ENCODE data around the gene IPO9. TPM values are rescaled to one million over a fixed set of nuclear protein-coding genes. Genes with fewer than 3 reads are reported as not detected.
A peak's percentile ranks its signal among the peaks of the same experiment; 100 is the strongest.
"Not testable (repeated sequence)": the region's sequence is repeated elsewhere in the genome, so short reads cannot be mapped to it uniquely, and the experiment has no call there.

IPO9 gene
- polyA plus RNA-seq, 3 donors, result 71.0 to 81.7 (median 74.0) TPM

DNA sequence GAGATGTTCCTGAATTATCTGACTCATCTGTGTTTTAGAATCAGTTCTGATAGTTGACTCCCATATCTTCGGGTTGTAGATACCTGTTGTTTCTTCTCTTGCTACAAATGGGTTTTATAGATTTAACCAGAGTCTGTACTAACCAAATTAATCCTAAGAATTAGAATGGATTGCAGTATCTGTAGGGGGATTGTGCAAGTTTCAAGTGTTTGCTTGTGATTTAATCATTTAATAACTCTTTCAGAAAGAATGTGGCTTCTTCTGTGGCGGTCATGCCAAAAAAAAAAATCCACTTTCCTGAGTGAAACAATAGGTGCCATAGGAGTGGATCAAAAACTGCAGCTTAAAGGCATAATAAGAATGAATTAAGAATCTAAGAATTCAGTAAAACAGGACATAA, 9.4 kb downstream of the IPO9 start:
- no peak for DNase-seq (ENCODE audit: extremely low read depth in 1 of 11, low read depth in 9 of 11, low spot score in 4 of 11)

DNA sequence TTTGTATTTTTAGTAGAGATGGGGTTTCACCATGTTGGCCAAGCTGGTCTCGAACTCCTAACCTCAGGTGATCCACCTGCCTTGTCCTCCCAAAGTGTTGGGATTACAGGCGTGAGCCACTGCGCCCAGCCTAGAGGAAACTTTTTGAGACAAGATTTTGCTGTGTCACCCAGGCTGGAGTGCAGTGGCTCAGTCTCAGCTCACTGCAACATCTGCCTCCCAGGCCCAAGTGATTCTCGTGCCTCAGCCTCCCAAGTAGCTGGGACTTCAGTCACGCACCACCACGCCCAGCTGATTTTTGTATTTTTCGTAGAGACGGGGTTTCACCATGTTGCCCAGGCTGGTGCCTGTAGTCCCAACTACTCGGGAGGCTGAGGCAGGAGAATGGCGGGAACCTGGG, 10.1 kb downstream of the IPO9 start:
- not testable (repeated sequence) for DNase-seq (ENCODE audit: extremely low read depth in 1 of 11, low read depth in 9 of 11, low spot score in 4 of 11)

DNA sequence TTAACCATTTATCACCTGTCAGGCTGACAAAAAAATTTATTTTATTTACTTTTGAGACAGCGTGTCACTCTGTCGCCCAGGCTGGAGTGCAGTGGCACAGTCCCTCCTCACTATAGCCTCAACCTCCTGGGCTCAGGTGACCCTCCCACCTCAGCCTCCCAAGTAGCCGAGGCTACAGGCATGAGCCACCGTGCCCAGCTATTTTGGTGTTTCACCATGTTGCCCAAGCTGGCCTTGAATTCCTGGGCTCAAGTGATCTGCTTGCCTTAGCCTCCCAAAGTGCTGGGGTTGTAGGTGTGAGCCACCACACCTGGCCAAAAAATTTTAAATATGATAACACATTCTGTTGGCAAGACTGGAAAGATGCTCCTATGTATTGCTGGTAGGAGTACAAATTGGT, 11.1 kb downstream of the IPO9 start:
- DNase-seq (ENCODE audit: extremely low read depth in 1 of 11, low read depth in 9 of 11, low spot score in 4 of 11), result no peak

DNA sequence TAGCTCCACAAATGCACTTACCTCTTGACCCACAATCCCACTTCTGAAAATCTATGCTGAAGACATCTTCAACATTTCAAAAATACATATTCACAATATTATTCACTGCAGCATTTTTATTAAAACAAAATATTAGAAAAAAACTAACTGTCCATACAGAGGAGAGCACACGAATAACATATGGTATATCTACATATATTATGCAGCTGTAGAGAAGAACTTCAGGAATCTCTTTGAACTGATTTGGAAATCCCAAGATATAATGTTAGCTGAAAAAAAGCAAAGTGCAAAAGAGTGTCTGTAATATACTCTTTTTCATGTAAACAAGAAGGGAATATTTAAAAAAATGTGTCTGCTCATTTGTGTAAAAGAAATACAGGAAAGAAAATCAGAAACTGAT, 11.5 kb downstream of the IPO9 start:
- DNase-seq (ENCODE audit: extremely low read depth in 1 of 11, low read depth in 9 of 11, low spot score in 4 of 11), result no peak

DNA sequence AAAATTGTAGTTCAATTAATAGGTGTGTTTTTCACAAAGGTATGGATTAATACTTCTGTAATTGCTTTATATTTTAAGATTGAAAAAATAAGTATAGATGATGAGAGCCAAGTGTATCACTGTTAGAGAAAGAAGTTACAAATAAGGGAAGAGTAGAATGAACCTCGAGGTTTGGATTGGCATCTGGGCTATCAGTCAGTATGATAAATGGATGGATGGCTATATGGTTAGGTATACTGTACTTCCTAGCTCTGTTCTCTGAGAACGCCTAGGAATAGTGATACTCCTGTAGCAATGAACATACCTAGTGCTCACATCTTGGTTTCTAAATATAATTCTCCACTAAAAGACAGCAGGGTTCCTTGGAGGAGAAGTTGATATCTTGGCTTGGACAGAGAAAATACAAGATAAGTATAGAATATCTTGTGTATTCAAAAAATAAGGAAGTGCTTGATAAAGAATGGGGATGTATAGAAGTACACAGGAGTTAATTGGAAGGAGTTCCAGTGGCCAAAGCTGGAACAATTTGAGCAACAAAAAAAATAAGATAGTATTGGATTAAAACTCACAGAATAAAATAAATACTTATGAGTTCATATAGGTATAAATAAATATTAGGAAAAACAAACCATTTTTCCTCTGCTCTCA, 12.4 kb downstream of the IPO9 start:
- no peak for DNase-seq (ENCODE audit: extremely low read depth in 1 of 11, low read depth in 9 of 11, low spot score in 4 of 11)

DNA sequence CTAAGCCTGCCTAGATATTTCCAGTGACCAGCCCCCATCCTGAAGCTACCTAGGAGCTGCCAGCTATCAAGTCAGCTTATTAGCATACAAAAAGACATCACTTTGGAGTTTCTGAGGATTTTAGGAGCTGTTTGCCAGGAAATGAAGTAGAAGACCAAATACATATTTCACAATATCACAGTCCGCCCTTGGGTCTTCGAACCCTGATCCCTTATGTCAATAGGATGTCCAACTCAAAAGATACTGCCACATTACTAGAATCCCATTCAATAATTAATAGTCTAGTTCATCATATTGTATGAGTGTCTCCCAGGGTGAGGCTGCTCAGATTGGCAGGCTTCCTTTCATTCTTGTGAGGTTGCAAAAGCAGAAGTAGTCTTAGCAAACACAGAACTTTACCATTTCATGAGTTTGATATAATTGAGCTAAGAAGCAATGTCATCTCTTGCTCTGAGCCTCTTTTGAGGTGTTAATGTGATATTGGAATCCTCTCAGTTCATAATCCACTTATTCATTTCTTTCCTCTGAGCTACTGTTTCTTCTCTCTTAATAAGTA, 13.6 kb downstream of the IPO9 start:
- no peak for DNase-seq (ENCODE audit: extremely low read depth in 1 of 11, low read depth in 9 of 11, low spot score in 4 of 11)

DNA sequence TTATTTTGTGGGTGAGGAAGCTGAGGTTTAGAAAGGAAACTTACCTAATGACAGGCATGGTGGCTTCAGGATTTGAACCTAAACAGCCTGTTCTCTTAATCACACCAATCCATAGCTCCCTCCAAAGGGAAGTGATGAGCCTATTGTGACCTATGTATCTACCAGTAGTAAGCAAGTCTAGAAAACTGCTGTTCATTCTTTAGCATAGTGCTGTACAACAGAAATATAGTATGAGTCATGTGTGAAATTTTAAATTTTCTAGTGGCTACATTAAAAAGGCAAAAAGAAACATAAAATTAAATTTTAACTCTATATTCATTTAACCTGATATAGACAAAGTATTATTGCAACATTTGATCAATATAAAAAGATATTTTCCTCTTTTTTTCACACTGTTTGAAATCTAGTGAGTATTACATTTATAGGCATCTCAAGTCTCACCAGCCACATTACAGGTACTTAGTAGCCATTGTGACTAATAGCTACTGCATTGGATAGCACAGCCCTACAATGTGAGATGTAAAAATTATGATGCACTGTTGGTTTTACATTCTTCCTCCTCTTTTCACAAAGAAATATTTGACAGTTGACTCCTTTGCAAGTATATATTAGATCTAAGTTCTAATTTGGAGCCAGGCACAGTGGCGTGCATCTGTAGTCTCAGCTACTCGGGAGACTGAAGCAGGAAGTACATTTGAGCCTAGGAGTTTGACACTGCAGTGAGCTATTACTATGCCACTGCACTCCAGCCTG, 16.6 kb downstream of the IPO9 start:
- DNase-seq (ENCODE audit: extremely low read depth in 1 of 11, low read depth in 9 of 11, low spot score in 4 of 11), result no peak

DNA sequence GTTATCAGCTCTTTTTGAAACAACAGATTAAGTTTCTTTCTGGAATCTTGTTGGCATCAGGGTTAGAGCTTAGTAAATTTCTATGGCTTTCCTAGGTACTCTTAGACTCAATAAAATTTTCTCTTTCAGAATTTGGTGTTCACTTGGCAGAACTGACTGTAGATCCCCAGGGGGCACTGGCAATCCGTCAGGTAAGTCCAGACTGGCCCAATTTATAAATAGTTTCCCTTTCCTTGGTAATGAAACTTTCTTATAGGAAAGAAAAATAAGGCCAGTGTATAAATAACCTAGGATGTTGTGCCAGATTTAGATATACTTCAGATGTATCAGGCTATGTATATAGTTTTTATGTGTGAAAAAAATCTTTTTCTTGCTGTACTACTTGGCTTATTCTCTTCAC, 18.2 kb downstream of the IPO9 start:
- no peak for DNase-seq (ENCODE audit: extremely low read depth in 1 of 11, low read depth in 9 of 11, low spot score in 4 of 11)

DNA sequence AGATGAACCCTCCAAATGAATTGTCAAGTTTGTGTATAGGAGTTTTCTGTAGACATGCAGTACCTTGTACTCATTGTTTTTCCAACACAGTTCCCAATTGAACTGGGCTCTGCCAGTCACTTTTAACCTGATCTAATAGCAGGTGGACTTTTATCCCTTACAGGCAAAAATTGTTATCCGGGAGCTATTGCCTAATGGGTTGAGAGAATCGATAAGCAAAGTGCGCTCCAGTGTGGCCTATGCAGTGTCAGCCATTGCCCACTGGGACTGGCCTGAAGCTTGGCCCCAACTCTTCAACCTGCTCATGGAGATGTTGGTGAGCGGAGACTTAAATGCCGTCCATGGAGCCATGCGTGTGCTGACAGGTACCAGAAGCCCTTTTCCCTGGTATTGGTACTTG, 19.3 kb downstream of the IPO9 start:
- DNase-seq (ENCODE audit: extremely low read depth in 1 of 11, low read depth in 9 of 11, low spot score in 4 of 11), result no peak

DNA sequence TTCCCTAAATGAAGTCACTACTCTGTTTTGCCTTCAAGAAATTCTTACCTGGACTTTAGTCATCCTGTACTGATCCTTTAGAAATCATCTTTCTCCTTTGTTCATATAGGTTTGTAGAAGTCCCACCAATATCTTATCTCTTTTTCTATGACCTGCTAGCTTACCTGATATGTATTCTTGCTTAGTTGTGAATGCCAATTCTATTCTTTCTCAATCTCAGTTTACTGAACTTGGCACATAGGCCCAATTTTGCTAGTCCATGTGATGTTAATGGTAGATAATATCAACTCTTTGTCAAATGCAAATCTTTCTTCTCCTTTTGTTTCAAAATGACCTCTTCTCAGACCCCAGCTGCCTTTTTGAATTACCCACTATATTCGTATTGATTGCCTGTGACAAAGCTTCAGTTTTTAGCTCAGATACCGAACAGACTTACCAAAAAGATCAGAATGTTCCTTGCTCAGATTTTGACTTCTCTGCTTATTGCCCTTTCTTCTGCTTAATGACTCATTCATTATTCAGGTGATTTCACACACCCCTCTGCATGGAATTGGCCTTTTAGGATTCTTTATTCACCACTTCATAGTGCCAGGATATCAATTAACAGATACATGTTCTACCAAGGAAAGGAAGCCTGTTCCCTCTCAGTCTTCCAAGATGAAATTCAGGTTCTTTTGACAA, 20.6 kb downstream of the IPO9 start:
- DNase-seq (ENCODE audit: extremely low read depth in 1 of 11, low read depth in 9 of 11, low spot score in 4 of 11), result no peak

DNA sequence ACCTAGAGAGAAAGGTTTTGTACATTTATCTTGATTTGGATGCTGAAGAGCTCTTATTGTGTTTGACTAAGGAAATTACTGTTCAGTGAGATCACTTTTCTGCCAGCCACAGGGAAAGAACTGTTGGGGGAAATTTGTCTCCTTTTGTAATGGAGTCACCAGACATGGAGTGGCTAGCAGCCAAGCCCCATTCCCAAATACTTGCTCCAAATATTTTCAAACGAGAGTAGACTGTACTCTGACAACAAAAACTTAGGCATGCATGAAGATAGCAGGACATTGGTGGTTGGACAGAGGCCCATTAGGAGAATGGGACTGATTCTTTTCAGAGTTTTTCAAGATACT, 21.1 kb downstream of the IPO9 start:
- DNase-seq (ENCODE audit: extremely low read depth in 1 of 11, low read depth in 9 of 11, low spot score in 4 of 11), result no peak

DNA sequence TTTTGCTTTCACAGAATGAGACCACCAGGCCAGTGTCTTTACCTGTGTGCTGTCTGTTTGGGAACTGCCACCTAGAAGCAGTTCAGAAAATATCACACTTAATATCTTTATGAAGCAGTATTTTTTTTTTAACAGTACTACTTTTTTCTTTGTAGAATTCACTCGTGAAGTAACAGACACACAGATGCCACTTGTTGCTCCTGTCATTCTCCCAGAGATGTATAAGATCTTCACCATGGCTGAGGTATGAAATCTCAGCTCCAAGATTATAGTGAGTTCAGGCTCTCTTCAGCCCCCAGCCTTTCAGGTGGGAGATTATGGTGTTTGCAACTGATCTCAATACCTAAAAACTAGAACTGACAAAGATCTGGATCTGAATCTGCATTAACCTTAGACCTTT, 23.0 kb downstream of the IPO9 start:
- DNase-seq (ENCODE audit: extremely low read depth in 1 of 11, low read depth in 9 of 11, low spot score in 4 of 11), result no peak

DNA sequence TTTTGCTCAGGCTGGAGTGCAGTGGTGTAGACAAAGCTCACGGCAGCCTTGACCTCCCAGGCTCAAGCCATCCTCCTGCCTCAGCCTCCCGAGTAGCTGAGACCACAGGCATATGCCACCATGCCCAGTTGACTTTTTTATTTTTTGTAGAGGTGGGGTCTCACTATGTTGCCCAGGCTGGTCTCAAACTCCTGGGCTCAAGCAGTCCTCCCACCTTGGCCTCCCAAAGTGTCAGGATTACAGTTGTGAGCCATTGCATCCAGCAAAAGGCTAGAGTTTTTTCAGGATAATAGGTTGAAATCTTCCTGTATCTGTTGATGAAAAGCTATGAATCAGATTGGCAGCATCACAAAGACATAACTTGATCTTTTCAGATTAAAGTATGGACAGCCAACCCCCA, 27.8 kb downstream of the IPO9 start:
- DNase-seq (ENCODE audit: extremely low read depth in 1 of 11, low read depth in 9 of 11, low spot score in 4 of 11), result not testable (repeated sequence)

DNA sequence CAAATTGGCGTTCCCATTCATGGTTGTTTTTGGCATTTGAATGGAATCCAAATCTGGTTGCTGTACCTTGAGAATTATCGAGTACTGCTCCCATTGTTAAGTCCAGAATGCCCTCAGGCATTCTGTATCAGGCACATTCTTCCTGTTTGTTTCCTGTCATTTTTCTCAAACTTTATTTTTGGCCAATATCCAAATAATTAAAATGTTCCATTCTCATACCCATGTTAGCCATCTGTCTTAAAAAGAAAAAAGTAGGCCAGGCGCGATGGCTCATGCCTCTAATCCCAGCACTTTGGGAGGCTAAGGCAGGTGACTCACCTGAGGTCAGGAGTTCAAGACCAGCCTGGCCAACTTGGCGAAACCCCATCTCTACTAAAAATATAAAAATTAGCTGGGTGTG, 30.5 kb downstream of the IPO9 start:
- DNase-seq (ENCODE audit: extremely low read depth in 1 of 11, low read depth in 9 of 11, low spot score in 4 of 11), result no peak

DNA sequence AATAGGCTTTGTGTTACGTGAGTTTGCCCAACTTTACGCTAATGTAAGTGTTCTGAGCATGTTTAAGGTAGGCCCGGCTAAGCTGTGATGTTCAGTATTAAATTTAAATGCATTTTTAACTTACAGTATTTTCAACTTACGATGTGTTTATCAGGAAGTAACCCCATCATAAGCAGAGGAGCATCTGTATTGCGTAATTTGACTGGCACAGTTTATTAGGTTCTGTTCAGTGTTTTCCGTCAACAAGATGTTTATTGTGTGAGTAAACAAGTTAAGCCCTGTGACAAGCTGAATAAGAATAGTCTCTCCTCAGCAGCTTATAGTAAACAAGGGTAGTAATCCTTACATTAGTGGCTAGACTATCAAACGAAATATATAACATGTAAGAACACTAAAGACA, 32.5 kb downstream of the IPO9 start:
- no peak for DNase-seq (ENCODE audit: extremely low read depth in 1 of 11, low read depth in 9 of 11, low spot score in 4 of 11)

DNA sequence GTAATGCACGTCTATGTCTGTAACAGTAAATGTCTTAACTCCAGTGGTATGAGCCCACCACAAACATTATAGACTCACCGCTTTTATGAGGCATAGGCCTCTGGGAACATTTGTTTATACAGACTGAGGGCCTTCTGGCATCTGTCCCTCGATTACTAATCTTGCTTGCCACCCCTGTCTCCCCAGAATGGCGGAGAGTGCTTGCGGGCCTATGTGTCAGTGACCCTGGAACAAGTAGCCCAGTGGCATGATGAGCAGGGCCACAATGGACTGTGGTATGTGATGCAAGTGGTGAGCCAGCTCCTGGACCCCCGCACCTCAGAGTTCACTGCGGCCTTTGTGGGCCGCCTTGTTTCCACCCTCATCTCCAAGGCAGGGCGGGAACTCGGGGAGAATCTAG, 41.4 kb downstream of the IPO9 start:
- no peak for DNase-seq (ENCODE audit: extremely low read depth in 1 of 11, low read depth in 9 of 11, low spot score in 4 of 11)

DNA sequence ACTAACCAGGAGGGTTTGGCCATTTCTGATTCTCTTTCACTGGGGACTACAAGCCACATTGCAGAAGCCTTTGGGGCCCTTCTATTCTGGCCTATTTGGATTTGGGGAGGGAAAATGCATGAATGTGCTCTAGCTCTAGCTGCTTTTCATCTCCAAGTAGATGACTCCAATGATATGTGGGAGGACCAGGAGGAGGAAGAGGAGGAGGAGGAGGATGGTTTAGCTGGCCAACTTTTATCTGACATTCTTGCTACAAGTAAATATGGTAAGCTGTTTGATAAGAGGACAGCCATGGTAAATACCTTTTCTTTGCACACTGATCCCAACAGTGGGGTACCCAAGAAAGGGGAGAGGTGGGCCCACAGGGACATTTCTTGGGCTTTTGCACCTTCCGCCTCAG, 45.7 kb downstream of the IPO9 start:
- no peak for DNase-seq (ENCODE audit: extremely low read depth in 1 of 11, low read depth in 9 of 11, low spot score in 4 of 11)

DNA sequence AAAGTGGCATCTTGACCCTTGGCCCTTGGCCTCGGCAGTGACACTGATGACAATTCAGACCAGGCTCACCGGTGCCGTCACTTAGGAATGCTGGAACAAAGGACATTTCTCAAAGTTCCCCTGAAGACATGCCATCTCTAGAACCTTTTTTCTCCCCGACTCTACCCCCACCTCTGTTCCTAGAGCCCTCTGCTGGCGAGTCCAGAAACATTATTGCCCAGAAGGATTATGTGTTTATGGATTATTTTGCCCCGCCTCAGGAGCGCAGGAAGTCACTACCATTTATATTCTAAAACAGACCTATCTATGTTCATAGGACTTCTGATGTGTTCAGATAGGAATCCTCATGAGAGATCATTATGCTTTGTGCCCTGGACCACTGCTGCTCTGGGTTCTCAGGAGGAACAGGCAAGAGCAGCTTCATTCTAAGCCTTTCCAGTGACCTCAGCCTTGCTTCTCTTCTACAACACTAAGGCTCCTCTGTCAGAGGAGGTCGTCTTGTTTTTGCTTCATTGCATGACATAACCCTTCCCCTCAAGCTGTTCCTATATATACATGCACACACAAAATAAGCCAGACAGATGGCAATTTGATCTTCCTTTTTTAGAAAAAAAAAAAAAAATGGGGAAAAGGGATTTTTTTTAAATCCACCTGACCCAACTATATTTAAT, 47.3 kb downstream of the IPO9 start:
- no peak for DNase-seq (ENCODE audit: extremely low read depth in 1 of 11, low read depth in 9 of 11, low spot score in 4 of 11)

DNA sequence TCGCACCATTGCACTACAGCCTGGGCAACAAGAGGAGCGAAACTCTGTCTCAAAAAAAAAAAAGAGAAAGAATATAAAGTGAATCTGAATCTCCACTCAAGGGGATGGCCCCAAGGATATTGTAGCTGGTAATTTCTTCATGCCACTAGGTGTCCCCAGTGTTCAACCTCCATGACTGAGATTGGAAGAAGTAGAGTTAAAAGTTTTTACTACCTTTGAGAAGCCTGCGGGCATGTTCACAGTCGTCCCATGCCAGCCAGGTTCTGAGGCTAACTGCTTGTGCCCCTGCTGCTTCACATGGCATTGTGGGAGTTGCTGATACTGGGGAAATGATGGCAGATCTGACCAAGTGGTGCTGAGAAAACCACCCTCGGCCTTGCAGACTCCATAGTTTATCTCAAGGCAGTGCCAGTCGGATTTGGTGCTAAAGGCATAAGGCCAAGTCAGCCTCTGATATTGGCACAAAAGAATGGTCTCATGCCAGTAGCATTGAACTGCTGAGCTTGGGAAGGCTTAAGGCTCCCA, 49.0 kb downstream of the IPO9 start:
- DNase-seq (ENCODE audit: extremely low read depth in 1 of 11, low read depth in 9 of 11, low spot score in 4 of 11), result peak in 9 of 11 donors; percentile 26 to 66 (median 45)
